SK-N-SH (cell line): ENCODE measurements around the gene RHOA. TPM values are rescaled to one million over a fixed set of nuclear protein-coding genes. Genes with fewer than 3 reads are reported as not detected.
"Not testable (repeated sequence)": the region's sequence is repeated elsewhere in the genome, so short reads cannot be mapped to it uniquely, and the experiment has no call there.

Experiments
- CTCF ChIA-PET: fragments of 300-600, 350-600 bp; formaldehyde crosslinking; extraction: SDS; loops from one replicate; lab custom pipeline; 2021; lab: Yijun Ruan, JAX
- POLR2A ChIA-PET: fragments of 350-600 bp; sonication (Branson Sonifier 250); formaldehyde crosslinking; extraction: SDS; loops from one replicate; lab custom pipeline; 2020; ENCODE audit warnings: antibody characterized with exemption, inconsistent platforms; lab: Yijun Ruan, JAX
- DNase-seq: peaks from one replicate; pipeline ENCODE4 v3.0.0; 2012
- H2AFZ ChIP-seq: fragments of 200-600 bp; sonication (generic); 2 replicates; pipeline ENCODE4 v1.8.1; 2016; ENCODE audit warnings: antibody characterized with exemption, mild to moderate bottlenecking, low read depth
- H3F3A ChIP-seq: fragments of 200-600 bp; sonication (generic); replicated peaks from 2 replicates; pipeline ENCODE3; 2016; ENCODE audit warnings: antibody characterized with exemption, mild to moderate bottlenecking; ENCODE audit not compliant: insufficient read depth
- H3K27ac ChIP-seq, 2 experiments: fragments of 200-500 bp in 1 of 2; fragments of 200-600 bp in 1 of 2; sonication (Bioruptor generic) in 1 of 2; sonication (generic), shearing (Covaris generic) in 1 of 2; 2 replicates each; pipeline versions ENCODE4 v1.5.1 to v1.6.1; 2014 to 2016; ENCODE audit warnings: low read depth in 2 of 2, inconsistent platforms in 1 of 2, low read length in 1 of 2, mild to moderate bottlenecking in 1 of 2, mixed read lengths in 1 of 2
- H3K27me3 ChIP-seq: fragments of 200-600 bp; sonication (generic), shearing (Covaris generic); 2 replicates; pipeline ENCODE4 v1.6.1; 2016; ENCODE audit warnings: mixed run types; ENCODE audit not compliant: insufficient read depth
- H3K36me3 ChIP-seq, 2 experiments: fragments of 200-500 bp in 1 of 2; fragments of 200-600 bp in 1 of 2; sonication (Bioruptor generic) in 1 of 2; sonication (generic) in 1 of 2; replicated peaks in 1 of 2; 2 replicates each; pipeline versions ENCODE3 to v1.5.1; 2014 to 2016; ENCODE audit warnings: low read length in 1 of 2, mild to moderate bottlenecking in 1 of 2; ENCODE audit not compliant: insufficient read depth in 2 of 2, control insufficient read depth in 1 of 2
- H3K4me1 ChIP-seq, 2 experiments: fragments of 200-500 bp in 1 of 2; fragments of 200-600 bp in 1 of 2; sonication (Bioruptor generic) in 1 of 2; sonication (generic), shearing (Covaris generic) in 1 of 2; 2 replicates each; pipeline versions ENCODE4 v1.5.1 to v1.6.1; 2014 to 2016; ENCODE audit warnings: low read depth in 1 of 2, low read length in 1 of 2, mixed run types in 1 of 2; ENCODE audit not compliant: insufficient read depth in 2 of 2, control insufficient read depth in 1 of 2
- H3K4me2 ChIP-seq: fragments of 200-600 bp; sonication (generic), shearing (Covaris generic); 2 replicates; pipeline ENCODE4 v1.6.1; 2017; ENCODE audit warnings: mixed run types
- H3K4me3 ChIP-seq, 2 experiments: fragments of 200-500 bp in 1 of 2; fragments of 200-600 bp in 1 of 2; sonication (Bioruptor generic) in 1 of 2; sonication (generic), shearing (Covaris generic) in 1 of 2; 2 replicates each; pipeline versions ENCODE4 v1.5.1 to v1.8.1; 2014 to 2016; ENCODE audit warnings: low read depth in 2 of 2, inconsistent platforms in 1 of 2, low read length in 1 of 2, mild to moderate bottlenecking in 1 of 2, mixed read lengths in 1 of 2, moderate library complexity in 1 of 2
- H3K79me2 ChIP-seq: fragments of 200-600 bp; sonication (generic); 2 replicates; pipeline ENCODE4 v1.8.1; 2017; ENCODE audit warnings: mild to moderate bottlenecking; ENCODE audit not compliant: insufficient read depth
- H3K9ac ChIP-seq: fragments of 200-600 bp; sonication (generic); 2 replicates; pipeline ENCODE4 v1.6.1; 2017; ENCODE audit warnings: mixed run types
- H3K9me2 ChIP-seq: fragments of 200-600 bp; sonication (generic); 2 replicates; pipeline ENCODE4 v1.6.1; 2017; ENCODE audit warnings: mixed run types
- H3K9me3 ChIP-seq: fragments of 200-600 bp; sonication (generic); 2 replicates; pipeline ENCODE4 v1.6.1; 2017; ENCODE audit warnings: mixed run types, mild to moderate bottlenecking, moderate library complexity
- H4K20me1 ChIP-seq: fragments of 200-600 bp; sonication (generic); 2 replicates; pipeline ENCODE4 v1.6.1; 2017; ENCODE audit warnings: mild to moderate bottlenecking, mixed run types; ENCODE audit not compliant: insufficient read depth
- CHD2 ChIP-seq: fragments of 150-350 bp; IDR thresholded peaks from 2 replicates; pipeline ENCODE4 v1.6.1; 2018; ENCODE audit warnings: low read length; ENCODE audit not compliant: partially characterized antibody
- ELF1 ChIP-seq: IDR thresholded peaks from 2 replicates; pipeline ENCODE4 v1.4.0; 2012
- EZH2phosphoT487 ChIP-seq: fragments of 200-600 bp; sonication (generic); IDR thresholded peaks from 2 replicates; pipeline ENCODE4 v1.6.1; 2017; ENCODE audit warnings: low read depth, mixed run types, mild to moderate bottlenecking, antibody characterized with exemption, moderate library complexity, borderline replicate concordance
- FOSL2 ChIP-seq: IDR thresholded peaks from 2 replicates; pipeline ENCODE4 v1.4.0; 2012; ENCODE audit warnings: low read depth, mild to moderate bottlenecking, moderate library complexity, borderline replicate concordance
- FOXJ3 ChIP-seq: sonication (generic); formaldehyde crosslinking; IDR thresholded peaks from 2 replicates; pipeline ENCODE4 v1.5.1; 2020; ENCODE audit warnings: mild to moderate bottlenecking, missing genetic modification reagents
- JUND ChIP-seq: IDR thresholded peaks from 2 replicates; pipeline ENCODE4 v1.4.0; 2012
- MEF2A ChIP-seq: IDR thresholded peaks from 2 replicates; pipeline ENCODE4 v1.4.0; 2012; ENCODE audit warnings: low read depth, borderline replicate concordance
- MXI1 ChIP-seq: IDR thresholded peaks from 2 replicates; pipeline ENCODE4 v1.6.1; 2012; ENCODE audit warnings: mild to moderate bottlenecking, low read depth, low read length, improper control_type of control experiment
- NFIC ChIP-seq: IDR thresholded peaks from 2 replicates; pipeline ENCODE4 v1.4.0; 2012; ENCODE audit warnings: borderline replicate concordance
- RCOR1 ChIP-seq: fragments of 150-350 bp; IDR thresholded peaks from 2 replicates; pipeline ENCODE4 v1.6.1; 2017; ENCODE audit warnings: antibody characterized with exemption, low read length
- RFX5 ChIP-seq: IDR thresholded peaks from 2 replicates; pipeline ENCODE4 v1.6.1; 2012; ENCODE audit warnings: mild to moderate bottlenecking, improper control_type of control experiment, low read length
- TEAD4 ChIP-seq: IDR thresholded peaks from 2 replicates; pipeline ENCODE4 v1.4.0; 2012; ENCODE audit warnings: mild to moderate bottlenecking, borderline replicate concordance; ENCODE audit not compliant: insufficient read depth
- YY1 ChIP-seq: IDR thresholded peaks from 2 replicates; pipeline ENCODE4 v1.4.0; 2012; ENCODE audit warnings: low read depth, mild to moderate bottlenecking
- WGBS: methylation state at CpG from one replicate; pipeline ENCODE4 v1.1.6; 2017; ENCODE audit warnings: low lambda C conversion rate; 5-methylcytosine and 5-hydroxymethylcytosine counted together
- polyA plus RNA-seq, 3 experiments: library from polyadenylated mRNA; depleted of rRNA; stranded (reverse); fragments of >200 nt; gene quantifications; 2 replicates each; pipeline ENCODE4 v1.2.3, GENCODE V29; 2012
- TF ChIP-seq, protein P1 (sequence below): IDR thresholded peaks from 2 replicates; pipeline ENCODE4; 2012
- TF ChIP-seq, protein P2 (sequence below): fragments of 150-350 bp; IDR thresholded peaks from 2 replicates; pipeline ENCODE4 v1.6.1; 2017; ENCODE audit warnings: antibody characterized with exemption, low read length, low read depth, borderline replicate concordance
- TF ChIP-seq, protein P3 (sequence below): fragments of 200-600 bp; sonication (generic); IDR thresholded peaks from 2 replicates; pipeline ENCODE4 v1.6.1; 2017; ENCODE audit warnings: antibody characterized with exemption, mild to moderate bottlenecking, moderate library complexity
- TF ChIP-seq, protein P4 (sequence below): IDR thresholded peaks from 2 replicates; pipeline ENCODE4 v1.6.1; 2012; ENCODE audit warnings: mild to moderate bottlenecking, low read depth, low read length, moderate library complexity

The RHOA gene
- polyA plus RNA-seq, 1 of the 3 experiments (the other 2 are of a cell fraction) = 312 TPM

DNA sequence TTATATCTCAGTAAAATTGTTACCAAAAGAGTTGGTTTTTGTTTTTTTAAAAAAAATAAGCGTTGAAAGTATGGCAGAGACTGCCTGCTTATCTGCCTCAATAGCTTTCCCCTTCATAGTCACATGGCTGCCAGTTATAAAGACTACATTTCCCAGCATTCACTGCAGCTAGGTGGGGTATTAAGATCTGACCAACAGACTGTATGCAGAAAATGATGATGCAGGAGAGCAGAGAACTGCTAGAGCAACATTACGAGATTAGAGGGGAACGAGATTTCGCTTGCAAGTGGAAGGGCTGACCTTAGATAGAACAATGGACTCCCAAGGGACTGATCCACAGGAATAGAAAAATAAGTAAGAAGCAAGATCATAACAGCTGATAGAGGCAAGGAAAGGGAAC is 14.3 kb downstream of the RHOA start:
- no peaks in the 10 kb centered on the region for H3K9me2 ChIP-seq
- H3K4me3 ChIP-seq = no peak overlapping the region
- peaks cover 100% of the 10 kb centered on the region for H3K79me2 ChIP-seq
- H3K4me1 ChIP-seq = no peaks in the 10 kb centered on the region
- POLR2A ChIA-PET = interaction anchor here (0.6 kb wide), 1 partner anchor 12 kb away, joined by 3 read pairs; no protein-coding TSS in a partner anchor
- 86% methylated on average over 4 of the region's 4 CpGs for WGBS
- no peaks in the 10 kb centered on the region for H3K9me3 ChIP-seq
- no peak overlapping the region for H3K4me2 ChIP-seq
- H3F3A ChIP-seq = peaks cover 14% of the 10 kb centered on the region
- TF ChIP-seq TEAD4 (no peak), RFX5 (no peak), YY1 (peak; percentile 78; the same call in 1 of the 2 replicates), MEF2A (no peak), NFIC (no peak), FOSL2 (no peak), MXI1 (peak; percentile 60; the same call in 1 of the 2 replicates), CHD2 (no peak), FOXJ3 (CRISPR knock-in tag) (no peak), EZH2phosphoT487 (no peak), ELF1 (no peak), RCOR1 (no peak), JUND (no peak)
- TF ChIP-seq, protein P1, sequence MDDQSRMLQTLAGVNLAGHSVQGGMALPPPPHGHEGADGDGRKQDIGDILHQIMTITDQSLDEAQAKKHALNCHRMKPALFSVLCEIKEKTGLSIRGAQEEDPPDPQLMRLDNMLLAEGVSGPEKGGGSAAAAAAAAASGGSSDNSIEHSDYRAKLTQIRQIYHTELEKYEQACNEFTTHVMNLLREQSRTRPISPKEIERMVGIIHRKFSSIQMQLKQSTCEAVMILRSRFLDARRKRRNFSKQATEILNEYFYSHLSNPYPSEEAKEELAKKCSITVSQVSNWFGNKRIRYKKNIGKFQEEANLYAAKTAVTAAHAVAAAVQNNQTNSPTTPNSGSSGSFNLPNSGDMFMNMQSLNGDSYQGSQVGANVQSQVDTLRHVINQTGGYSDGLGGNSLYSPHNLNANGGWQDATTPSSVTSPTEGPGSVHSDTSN = no peak
- TF ChIP-seq, protein P2, sequence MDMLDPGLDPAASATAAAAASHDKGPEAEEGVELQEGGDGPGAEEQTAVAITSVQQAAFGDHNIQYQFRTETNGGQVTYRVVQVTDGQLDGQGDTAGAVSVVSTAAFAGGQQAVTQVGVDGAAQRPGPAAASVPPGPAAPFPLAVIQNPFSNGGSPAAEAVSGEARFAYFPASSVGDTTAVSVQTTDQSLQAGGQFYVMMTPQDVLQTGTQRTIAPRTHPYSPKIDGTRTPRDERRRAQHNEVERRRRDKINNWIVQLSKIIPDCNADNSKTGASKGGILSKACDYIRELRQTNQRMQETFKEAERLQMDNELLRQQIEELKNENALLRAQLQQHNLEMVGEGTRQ = no peak
- TF ChIP-seq, protein P3, sequence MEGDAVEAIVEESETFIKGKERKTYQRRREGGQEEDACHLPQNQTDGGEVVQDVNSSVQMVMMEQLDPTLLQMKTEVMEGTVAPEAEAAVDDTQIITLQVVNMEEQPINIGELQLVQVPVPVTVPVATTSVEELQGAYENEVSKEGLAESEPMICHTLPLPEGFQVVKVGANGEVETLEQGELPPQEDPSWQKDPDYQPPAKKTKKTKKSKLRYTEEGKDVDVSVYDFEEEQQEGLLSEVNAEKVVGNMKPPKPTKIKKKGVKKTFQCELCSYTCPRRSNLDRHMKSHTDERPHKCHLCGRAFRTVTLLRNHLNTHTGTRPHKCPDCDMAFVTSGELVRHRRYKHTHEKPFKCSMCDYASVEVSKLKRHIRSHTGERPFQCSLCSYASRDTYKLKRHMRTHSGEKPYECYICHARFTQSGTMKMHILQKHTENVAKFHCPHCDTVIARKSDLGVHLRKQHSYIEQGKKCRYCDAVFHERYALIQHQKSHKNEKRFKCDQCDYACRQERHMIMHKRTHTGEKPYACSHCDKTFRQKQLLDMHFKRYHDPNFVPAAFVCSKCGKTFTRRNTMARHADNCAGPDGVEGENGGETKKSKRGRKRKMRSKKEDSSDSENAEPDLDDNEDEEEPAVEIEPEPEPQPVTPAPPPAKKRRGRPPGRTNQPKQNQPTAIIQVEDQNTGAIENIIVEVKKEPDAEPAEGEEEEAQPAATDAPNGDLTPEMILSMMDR = no peak
- TF ChIP-seq, protein P4, sequence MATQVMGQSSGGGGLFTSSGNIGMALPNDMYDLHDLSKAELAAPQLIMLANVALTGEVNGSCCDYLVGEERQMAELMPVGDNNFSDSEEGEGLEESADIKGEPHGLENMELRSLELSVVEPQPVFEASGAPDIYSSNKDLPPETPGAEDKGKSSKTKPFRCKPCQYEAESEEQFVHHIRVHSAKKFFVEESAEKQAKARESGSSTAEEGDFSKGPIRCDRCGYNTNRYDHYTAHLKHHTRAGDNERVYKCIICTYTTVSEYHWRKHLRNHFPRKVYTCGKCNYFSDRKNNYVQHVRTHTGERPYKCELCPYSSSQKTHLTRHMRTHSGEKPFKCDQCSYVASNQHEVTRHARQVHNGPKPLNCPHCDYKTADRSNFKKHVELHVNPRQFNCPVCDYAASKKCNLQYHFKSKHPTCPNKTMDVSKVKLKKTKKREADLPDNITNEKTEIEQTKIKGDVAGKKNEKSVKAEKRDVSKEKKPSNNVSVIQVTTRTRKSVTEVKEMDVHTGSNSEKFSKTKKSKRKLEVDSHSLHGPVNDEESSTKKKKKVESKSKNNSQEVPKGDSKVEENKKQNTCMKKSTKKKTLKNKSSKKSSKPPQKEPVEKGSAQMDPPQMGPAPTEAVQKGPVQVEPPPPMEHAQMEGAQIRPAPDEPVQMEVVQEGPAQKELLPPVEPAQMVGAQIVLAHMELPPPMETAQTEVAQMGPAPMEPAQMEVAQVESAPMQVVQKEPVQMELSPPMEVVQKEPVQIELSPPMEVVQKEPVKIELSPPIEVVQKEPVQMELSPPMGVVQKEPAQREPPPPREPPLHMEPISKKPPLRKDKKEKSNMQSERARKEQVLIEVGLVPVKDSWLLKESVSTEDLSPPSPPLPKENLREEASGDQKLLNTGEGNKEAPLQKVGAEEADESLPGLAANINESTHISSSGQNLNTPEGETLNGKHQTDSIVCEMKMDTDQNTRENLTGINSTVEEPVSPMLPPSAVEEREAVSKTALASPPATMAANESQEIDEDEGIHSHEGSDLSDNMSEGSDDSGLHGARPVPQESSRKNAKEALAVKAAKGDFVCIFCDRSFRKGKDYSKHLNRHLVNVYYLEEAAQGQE = no peak
- no peak overlapping the region for H3K9ac ChIP-seq
- H3K36me3 ChIP-seq = peaks cover 0 to 36% of the 10 kb centered on the region in 2 experiments
- peaks cover 99% of the 10 kb centered on the region for H4K20me1 ChIP-seq
- CTCF ChIA-PET = interaction anchor here (0.6 to 1.2 kb wide), 2 partner anchors 8 to 239 kb away, joined by 3 read pairs; no protein-coding TSS in a partner anchor
- H3K27me3 ChIP-seq = no peaks in the 10 kb centered on the region
- peak; percentile 61 for DNase-seq
- H2AFZ ChIP-seq = no peak overlapping the region
- no peak overlapping the region for H3K27ac ChIP-seq

DNA sequence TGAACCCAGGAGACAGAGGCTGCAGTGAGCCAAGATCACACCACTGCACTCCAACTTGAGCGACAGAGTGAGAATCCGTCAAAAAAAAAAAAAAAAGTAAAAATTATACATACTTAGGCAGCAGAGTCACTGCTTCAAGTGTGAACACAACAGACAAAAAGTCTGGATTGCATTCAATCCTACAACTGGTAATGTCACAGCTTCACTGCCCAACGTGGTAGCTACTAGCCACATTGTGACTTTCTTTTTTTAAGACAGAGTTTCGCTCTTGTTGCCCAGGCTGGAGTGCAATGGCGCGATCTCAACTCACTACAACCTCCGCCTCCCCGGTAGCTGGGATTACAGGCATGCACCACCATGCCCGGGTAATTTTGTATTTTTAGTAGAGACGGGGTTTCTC is 20.5 kb downstream of the RHOA start:
- POLR2A ChIA-PET, H2AFZ ChIP-seq, H3K9me3 ChIP-seq, H3K27ac ChIP-seq, H3K9me2 ChIP-seq, DNase-seq, CTCF ChIA-PET, H3K4me2 ChIP-seq, H3K4me3 ChIP-seq, H3K4me1 ChIP-seq, H3K9ac ChIP-seq, H3K27me3 ChIP-seq: not testable (repeated sequence)
- Histone ChIP-seq H4K20me1 (peaks cover 99% of the 10 kb centered on the region), H3K79me2 (peaks cover 100% of the 10 kb centered on the region), H3K36me3 (peaks cover 0 to 30% of the 10 kb centered on the region in 2 experiments), H3F3A (peaks cover 11% of the 10 kb centered on the region)
- 93% methylated on average over 10 of the region's 10 CpGs for WGBS
